ENCODE results near the gene PPP1R16B.
A peak's percentile ranks its signal among the peaks of the same experiment; 100 is the strongest.

The PPP1R16B gene

DNA sequence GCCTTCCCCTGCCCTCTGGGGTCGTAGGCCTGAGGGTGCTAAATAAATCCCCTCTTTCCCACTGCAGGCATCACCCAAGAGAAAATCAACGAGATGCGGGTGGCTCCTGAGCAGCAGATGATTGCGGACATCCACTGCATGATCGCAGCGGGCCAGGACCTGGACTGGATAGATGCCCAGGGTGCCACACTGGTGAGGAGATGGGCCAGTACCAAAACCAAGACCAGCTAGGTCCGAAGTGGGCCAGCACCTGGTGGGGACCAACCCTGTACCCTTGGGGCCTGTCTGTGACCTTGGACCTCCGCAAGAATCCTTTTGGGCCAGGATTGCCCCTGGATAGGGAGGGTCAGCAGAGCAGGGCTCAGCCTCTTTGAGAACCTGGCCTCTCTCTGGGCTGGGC, 97.1 kb downstream of the PPP1R16B start:
- DNase-seq: no peak

DNA sequence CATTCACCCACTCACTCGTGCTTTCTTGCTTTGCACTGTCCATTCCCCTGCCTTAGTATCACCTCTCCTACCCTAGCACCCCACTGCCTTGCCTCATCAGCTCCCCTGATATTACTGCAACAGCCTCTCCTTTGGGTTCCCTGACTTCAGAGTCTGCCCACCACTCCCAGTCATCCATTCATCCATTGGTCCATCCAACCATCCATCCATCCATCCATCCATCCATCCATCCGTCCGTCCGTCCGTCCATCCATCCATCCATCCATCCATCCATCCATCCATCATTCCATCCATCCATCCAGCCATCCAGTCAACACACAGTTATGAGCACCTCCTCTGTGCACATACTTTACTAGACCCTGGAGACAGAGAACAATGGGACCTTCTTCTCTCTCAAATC, 97.8 kb downstream of the PPP1R16B start:
- no peak for DNase-seq

DNA sequence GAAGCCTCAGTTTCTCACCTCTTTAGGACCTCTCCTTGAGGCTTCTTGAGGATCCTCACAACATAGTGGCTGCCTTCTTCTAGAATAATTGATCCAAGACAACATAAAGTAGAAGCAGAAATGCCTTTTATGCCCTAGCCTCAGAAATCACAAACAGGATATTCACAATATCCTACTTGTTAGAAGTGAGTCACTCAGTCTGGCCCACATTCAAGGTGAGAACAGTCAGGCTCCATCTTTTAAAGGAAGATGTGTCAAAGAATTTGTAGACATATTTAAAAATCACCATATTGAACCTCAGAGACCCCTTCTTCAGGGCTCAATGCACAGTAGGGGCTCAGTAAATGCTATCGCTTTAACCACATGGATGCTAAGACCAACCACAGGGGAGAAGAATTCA, 99.9 kb downstream of the PPP1R16B start:
- no peak for DNase-seq

DNA sequence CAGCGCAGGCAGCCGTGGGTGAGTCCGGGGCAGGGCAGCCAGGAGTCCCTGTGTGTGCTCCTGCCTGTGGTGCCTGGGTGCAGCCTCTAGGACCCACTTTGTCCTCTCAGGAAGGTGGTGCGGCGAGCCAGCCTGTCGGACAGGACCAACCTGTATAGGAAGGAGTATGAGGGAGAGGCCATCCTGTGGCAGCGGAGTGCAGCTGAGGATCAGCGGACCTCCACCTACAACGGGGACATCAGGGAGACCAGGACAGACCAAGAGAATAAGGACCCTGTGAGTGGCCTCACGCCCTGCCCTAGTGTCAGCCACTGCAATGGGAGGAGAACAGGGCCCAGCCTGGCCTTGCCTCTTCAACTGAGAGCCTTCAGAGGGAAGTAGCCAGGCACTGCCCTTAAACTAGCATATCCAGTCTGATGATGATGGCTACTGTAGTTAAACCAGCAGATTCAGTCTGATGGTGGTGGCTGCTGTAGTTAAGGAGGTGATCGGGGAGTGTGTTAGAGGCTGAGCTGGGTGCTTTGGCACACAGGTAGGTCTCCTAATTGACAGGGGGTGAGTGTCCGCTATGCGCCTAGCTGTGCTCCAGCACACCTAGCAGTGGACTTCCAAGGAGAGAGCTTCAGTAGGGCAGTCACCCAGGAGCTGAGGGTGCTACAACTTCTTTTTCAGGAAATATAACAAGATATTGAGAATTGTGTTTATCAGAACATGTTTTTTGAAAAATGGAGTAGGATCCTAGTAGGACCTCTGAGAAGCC, 102.6 kb downstream of the PPP1R16B start:
- no peak for DNase-seq

DNA sequence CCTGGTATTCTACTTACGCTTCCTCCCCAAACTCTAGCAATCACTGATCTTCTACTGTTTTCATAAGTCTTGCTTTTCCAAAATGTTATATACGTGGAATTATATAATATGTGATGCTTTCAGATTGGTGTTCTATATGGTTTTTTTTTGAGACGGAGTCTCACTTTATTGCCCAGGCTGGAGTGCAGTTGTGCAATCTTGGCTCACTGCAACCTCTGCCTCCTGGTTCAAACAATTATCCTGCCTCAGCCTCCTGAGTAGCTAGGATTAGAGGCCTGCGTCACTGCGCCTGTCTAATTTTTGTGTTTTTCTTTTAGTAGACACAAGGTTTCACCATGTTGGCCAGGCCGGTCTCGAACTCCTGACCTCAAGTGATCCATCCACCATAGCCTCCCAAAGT, 109.9 kb downstream of the PPP1R16B start:
- DNase-seq: no peak

DNA sequence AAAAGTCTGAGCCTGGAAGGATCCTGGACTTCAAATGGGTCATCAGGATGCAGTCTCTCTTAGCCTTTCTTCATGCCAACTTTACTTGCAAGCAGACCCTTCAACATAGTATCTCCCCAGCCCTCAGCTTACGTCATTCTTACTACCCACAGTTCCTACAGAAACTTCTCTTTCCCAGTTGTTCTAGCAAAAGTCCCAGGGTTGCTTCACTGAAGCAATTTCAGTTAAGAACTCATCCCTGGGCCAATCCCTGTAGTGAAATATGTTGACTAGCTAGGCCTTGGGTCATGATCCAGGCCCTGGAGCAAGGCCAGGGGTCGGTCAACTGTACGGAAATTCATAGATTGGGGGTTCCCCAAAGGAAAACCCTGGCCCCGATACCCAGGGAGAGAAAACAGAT, 112.2 kb downstream of the PPP1R16B start:
- no peak for DNase-seq

DNA sequence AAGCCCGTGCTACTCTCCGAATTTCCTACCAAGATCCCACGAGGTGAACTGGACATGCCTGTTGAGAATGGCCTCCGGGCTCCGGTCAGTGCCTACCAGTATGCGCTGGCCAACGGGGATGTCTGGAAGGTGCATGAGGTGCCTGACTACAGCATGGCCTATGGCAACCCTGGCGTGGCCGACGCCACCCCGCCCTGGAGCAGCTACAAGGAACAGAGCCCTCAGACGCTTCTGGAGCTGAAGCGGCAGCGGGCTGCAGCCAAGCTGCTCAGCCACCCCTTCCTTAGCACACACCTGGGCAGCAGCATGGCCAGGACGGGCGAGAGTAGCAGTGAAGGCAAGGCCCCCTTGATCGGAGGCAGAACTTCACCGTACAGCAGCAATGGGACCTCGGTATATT, 112.7 kb downstream of the PPP1R16B start:
- no peak for DNase-seq

DNA sequence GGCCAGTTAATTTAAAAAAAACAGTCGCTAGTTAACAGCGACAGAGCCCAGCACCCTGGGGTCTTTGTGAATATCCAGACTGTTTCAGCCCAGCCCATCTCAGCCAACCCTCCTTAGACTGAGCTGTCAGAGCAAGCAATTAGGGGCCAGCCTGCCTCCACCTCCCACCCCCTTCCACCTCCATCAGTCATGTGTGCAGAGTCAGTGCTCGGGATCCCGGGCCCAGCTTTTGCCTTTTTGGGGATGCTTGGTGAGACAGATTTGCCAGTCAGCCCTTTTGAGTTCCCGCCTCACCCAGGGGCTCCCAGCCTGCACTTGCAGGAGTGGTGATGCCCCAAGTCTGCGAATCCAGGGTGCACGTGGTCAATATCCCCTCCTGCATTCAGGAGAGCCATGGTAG, 114.2 kb downstream of the PPP1R16B start:
- no peak for DNase-seq

DNA sequence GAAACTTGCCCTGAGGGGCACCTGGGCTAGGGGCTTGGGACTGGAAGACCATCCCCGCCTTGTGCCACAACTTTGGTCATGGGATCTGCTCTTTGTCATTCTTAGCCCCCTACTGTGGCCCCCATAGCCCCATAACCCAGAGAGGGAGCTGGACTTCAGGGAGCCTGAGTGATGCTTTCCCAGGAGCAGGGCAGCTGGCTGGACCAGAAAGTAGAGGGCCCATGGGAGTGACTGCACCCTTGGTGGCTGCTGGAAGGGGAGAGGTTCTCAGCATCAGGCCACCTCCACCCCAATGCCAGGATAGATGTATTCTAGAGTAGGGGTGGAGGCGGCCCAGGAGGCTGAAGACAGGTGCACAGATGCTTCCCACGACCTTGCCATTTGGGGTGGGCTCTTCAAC, 114.9 kb downstream of the PPP1R16B start:
- no peak for DNase-seq

DNA sequence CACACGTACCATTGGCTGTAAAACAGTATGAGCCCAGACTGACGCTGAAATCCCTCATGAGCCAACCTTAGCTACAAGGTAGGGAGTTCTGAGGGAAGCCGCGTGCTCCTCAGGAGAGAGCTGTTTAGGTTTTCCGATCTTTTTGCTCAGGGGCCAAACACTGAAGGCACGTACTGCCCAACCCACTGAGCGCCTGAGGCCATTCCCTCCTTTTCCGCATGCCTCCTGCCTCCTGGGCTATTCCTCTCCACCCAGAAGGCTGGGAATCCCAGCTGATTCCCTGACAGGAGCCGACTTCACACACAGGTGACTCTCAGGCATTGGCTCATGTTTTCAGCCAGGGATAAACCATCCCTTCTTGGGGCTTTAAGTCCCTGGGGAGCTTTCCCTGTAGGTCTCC, 115.4 kb downstream of the PPP1R16B start:
- no peak for DNase-seq

DNA sequence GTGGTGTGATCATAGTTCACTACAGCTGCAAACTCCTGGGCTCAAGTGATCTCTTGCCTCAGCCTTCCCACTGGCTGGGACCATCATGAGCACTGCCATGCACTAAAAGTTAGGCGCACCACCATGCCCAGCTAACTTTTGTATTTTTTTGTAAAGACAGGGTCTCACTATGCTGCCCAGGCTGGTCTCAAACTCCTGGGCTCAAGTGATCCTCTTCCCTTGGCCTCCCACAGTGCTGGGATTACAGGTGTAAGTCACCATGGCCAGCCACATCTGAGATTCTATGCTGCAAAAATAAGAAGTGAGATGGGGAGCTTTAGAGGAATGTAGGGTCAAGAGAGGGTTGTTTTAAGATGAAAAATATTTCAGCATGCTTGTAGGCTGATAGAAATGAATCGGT, 119.2 kb downstream of the PPP1R16B start:
- no peak for DNase-seq

DNA sequence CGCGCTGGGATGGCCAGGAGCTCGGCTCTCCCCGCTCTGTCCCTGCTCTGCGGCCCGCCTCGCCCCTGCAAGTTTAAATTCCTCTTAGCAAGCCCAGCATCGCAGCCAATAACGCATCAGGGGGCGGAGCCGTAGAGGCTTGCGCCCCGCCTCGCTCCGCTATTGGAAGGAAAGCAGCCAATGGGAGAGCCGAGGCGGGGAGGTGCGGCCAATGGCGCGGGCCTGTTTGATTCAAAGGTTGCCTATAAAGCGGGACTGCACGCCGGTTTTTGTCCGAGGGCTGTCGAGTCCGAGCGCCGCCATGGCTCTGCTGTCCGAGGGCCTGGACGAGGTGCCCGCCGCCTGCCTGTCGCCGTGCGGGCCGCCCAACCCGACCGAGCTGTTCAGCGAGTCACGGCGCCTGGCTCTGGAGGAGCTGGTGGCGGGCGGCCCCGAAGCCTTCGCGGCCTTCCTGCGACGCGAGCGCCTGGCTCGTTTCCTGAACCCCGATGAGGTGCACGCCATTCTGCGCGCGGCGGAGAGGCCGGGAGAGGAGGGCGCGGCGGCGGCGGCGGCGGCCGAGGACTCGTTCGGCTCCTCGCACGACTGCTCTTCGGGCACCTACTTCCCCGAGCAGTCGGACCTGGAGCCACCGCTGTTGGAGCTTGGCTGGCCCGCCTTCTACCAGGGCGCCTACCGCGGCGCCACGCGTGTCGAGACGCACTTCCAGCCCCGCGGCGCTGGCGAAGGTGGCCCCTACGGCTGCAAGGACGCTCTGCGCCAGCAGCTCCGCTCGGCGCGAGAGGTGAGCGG, 120.8 kb downstream of the PPP1R16B start, which contains the start of gene FAM83D:
TSS of gene FAM83D (plus strand) at position 276 of the 792 bp plus-strand sequence. CDS start at position 302, 26 bp downstream.
- DNase-seq: peak; percentile 91

DNA sequence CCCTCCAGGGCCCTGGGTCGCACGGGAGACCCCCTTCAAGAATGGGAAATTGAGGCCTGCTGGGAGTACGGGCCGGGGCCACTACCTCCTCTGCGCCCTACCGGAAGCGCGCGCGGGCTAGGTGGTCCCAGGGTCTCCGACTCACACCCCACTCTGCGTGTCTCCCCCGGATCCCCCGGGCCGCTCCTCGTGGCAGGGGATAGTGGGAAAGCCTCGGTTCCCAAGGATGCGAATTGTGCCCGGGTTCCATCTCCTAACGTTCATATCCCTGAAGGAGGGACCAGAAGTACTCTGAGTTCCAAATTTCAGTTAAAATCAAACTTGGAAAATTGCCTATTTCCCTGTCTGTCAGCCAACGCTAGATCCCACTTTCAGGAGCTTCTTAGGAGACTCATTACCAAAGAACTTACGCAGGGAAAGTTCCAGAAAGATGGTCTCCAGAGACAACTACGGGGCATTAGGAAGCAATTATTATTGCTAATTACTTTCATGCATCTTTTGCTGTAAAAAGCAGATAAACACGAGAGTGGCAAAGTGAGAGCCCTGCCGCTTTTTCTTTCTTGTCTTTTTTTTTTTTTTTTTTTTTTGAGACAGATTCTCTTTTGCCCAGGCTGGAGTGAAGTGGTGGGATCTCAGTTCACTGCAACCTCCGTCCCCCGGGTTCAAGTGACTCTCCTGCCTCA, 121.6 kb downstream of the PPP1R16B start:
- DNase-seq: no peak

DNA sequence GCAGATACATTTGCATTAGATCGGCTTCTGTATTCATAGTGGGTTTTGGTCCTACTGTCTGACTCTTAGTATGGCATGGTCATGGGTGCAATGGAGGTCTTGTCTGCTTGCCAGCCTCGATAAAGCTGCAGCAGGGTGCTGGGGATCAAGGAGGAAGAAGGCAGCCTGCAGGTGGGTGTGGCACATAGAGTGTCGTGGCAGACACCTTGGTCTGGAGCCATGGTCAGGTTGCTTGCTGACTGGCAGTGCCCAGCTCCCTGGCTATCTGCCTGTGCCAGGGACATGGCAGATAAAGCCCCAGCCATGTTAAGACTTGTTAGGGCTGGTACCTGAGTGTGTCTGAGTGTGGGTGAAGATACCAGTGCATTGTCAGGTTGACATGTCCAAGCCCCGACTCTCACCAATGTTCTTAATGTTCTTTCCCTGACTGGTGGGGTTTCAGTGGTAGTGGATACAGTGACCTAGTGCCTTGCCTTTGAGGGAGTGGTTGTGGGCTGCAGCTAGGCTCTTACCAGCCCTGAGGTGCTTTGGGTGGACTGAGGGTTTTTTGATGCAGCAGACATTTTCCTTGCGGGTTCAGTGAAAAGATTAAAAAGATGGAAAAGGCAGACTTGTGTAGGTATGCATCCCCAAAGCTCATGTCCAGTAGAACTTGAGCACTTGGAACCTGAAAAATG, 122.5 kb downstream of the PPP1R16B start:
- DNase-seq: no peak

DNA sequence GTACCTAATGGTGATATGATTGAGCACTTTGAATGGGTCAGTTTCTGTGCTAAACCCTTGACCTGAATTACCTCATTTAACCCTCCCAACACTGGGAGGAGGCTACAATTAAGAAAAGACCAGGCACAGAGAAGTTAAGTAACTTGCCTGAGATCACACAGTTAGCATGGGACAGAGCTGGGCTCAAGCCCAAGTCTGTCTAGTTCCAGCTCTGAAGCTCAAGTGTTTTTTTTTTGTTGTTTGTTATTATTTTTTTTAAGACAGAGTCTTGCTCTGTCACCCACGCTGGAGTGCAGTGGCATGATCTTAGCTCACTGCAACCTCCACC, 124.7 kb downstream of the PPP1R16B start:
- no peak for DNase-seq

DNA sequence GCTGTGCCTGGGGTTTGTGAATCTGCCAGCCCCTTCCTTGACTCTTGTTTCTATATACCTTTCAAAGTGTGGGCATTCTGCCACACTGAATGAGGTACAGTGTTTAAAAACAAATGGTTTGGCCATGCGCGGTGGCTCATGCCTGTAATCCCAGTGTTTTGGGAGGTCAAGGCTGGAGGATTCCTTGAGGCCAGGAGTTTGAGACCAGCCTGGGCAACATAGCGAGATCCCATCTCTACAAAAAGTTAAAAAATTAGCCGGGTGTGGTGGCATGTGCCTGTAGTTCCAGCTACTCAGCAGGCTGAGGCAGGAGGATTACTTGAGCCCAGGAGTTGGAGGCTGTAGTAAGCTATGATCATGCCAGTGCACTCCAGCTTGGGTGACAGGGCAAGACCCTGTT, 126.5 kb downstream of the PPP1R16B start:
- no peak for DNase-seq

DNA sequence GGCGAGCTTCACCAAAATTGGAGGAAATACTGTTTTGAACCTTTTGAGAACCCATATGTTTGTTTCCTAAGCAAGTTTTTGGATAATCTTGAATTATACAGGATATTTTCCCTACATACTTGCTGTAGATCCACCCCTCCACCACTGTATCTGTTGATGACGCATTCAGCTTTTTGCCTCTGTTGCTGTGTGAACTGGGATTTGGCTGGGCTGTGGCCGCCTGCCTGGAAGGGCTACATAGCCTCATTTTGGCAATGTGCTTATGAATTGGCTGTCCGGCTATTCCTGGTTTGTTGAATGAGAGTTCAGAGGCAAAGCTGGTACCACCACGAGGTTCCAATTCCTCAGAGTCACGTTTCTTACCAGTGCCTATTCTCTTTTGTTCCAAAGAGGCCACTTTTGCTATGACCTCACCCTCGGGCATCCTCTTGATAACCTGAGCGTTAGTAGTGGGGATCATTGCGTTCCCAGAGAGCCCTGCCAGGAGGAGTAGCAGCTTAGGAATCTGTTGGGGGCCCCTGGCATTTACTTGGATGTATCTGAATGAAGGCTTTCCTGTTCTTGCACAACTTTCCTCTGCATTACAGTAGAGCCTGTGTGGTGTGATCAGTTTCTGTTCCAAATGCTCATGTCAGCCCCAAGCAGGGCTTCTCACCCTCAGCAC, 127.1 kb downstream of the PPP1R16B start:
- no peak for DNase-seq

DNA sequence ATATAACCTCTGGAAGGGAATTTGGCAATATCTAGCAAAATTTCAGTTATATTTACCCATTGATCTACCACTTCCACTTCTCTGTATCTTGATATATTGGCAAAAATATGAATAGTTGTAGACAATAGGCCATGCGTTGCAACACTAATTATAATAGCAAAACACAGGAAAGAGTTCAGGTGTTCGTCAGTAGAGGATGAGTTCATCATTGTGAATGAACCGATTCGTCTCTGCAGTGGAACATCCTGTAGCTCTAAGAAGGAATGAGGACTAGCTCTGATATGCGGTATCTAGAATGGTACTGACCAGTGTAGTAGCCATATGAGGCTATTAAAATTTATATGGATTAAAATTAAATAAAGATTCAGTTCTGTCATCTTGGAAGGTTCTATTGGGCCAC, 129.0 kb downstream of the PPP1R16B start:
- no peak for DNase-seq

DNA sequence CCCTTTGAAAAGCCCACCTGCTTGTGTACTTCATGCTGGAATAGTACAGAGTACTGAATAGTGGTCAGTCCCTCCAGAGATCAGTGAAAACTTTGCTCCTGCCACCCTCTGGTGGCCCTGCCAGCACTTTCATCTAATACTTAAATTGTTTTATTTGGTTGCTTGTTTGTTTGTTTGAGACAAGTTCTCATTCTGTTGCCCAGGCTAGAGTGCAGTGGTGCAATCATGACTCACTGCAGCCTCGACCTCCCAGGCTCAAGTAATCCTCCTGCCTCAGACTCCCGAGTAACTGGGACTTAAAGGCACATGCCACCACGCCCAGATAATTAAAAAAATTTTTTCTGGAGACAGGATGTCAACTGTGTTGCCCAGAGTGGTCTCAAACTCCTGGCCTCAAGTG, 129.8 kb downstream of the PPP1R16B start:
- DNase-seq: no peak

DNA sequence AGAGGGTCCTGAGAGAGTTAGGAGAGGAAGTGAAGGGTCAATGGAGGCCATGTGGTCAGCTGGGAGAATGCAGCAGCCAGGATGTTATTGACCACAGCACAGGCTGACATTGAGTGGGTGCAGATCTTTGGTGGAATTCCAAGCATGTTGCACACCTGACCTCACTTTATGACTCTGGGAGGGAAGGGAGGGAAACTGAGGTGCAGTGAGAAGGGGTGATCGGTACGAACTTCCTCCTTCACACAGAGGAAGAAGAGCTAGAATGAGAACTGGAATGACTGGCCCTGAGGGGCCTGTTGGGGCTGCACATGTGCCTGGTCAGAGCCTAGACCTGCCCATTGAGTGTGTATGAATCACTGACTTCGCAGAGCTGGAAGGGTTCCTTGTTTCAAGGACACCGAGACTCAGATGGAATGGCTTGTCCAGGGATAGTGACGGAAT, 130.5 kb downstream of the PPP1R16B start:
- no peak for DNase-seq

DNA sequence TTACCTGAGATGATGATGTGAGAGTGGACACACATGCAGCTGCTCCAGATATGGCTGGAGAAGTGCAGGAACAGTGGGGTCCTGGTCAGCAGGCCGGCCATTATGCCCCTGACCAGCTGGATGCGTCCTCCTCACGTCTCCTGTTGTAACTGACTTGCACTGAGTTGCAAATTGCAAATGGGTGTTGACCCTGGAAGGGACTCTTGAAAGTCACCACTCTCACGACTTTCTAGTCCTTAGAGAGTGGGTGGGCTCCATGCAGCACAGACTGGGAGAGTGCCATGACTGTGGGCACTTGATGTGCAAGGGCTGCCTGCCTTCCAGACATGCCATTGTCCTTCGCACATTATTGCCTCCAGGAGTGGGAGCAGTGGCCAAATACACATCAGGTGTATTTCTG, 131.5 kb downstream of the PPP1R16B start:
- no peak for DNase-seq

DNA sequence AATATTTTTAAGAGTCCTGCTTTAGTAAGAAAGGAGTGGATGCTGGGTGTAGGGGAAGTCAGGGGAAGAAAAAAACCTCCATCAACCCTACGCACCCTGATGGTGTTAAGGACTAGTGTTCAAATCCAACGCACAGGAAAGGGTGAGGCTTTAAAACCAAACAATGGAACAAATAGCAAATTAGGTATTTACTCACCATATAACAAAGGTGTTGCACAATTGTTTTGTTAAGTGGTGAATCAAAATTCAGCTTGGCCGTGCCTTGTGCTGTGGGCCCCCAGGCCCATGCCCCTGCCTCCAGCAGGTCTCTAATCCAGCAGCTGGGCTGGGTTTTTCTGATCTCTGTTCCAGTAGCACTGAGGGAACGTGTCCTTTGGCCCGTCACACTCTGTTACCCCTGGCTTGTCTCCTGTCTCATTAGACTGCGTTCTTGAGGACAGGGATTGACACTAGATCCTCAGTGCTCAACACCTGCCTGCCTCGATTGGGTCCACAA, 132.5 kb downstream of the PPP1R16B start:
- no peak for DNase-seq

DNA sequence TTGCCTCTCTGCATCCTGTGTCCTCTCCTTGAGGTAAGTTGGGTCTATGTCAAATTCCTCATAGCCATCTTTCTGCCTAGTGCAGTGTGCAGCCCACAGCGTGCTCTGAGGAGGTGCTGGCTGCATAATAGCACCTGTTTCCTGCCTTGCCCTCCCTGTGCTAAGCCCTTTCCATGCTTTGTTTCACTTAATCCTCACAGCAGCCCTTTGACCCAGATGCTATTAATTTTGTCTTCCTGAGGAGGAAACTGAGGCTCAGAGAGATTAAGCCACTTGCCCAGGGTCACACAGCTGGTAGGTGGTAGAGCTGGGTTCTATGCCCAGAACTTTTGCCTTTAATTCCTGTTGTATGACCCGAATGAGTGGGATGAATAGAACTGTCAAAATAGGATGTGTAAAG, 134.2 kb downstream of the PPP1R16B start:
- no peak for DNase-seq
